ENCODE data around the gene ATP11A.

DNA sequence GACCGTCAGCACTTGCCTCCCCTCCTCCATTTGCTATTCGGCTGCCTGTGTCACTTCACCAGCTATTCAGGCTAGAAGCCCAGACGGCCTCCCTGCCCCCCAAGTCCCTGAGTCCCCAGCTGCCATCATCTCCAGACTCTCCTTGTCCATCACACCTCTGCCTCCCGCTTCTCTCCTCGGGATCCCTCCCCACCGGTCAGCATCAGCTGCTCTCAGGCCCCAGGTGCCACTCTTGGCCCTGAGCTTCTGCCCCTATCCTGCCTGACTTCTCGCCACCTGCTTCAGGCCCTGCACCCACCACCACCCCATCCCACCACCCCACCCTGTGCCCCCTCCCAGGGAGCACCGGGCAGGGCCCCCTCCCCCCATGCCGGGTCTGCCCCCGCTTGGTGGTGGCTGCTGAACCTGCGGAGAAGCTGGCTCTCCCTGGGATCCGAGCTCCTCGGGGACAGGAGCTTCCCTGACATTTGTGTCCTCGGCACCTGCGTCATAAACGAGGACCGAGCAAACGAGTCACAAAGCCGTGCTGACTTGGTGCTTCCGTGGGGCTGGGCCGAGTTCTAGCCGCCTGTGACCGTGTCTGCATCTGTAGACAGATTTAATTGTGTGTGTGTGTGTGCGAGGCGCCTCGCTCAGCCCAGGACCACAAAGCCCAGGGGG, 208.9 kb downstream of the ATP11A start:
- TF ChIP-seq EP300 (IDR thresholded peaks at IDR 0.05) = no peak
- TF ChIP-seq POLR2A (IDR thresholded peaks at IDR 0.05) = no peak
- TF ChIP-seq, protein P1, sequence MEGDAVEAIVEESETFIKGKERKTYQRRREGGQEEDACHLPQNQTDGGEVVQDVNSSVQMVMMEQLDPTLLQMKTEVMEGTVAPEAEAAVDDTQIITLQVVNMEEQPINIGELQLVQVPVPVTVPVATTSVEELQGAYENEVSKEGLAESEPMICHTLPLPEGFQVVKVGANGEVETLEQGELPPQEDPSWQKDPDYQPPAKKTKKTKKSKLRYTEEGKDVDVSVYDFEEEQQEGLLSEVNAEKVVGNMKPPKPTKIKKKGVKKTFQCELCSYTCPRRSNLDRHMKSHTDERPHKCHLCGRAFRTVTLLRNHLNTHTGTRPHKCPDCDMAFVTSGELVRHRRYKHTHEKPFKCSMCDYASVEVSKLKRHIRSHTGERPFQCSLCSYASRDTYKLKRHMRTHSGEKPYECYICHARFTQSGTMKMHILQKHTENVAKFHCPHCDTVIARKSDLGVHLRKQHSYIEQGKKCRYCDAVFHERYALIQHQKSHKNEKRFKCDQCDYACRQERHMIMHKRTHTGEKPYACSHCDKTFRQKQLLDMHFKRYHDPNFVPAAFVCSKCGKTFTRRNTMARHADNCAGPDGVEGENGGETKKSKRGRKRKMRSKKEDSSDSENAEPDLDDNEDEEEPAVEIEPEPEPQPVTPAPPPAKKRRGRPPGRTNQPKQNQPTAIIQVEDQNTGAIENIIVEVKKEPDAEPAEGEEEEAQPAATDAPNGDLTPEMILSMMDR (IDR thresholded peaks at IDR 0.05) = no peak
